Gastrocnemius medialis (tissue), 4 donors: ENCODE results near the gene FSD2.

ENCODE experiments used
- CTCF ChIP-seq, 5 experiments: fragments of 450-650 bp in 3 of 5; fragments of 200-600 bp in 2 of 5; sonication (generic) in 2 of 5; IDR thresholded peaks in 4 of 5; conservative IDR thresholded peaks in 1 of 5; 1 replicate in 4 of 5; 2 replicates in 1 of 5; pipeline ENCODE4 v1.5.1; 2016 to 2019; ENCODE audit warnings: antibody characterized with exemption in 5 of 5, mild to moderate bottlenecking in 3 of 5, moderate library complexity in 3 of 5
- POLR2A ChIP-seq, 2 donors: fragments of 450-650 bp; IDR thresholded peaks; one replicate each; pipeline ENCODE4 v1.6.1; 2017; ENCODE audit warnings: antibody characterized with exemption in 2 of 2, mild to moderate bottlenecking in 2 of 2, moderate library complexity in 2 of 2

GRCh38 chr15:82843566-82843965, 37.7 kb upstream of the FSD2 start:
- TF ChIP-seq CTCF (IDR thresholded peaks at IDR 0.05 in 4 of 5, conservative IDR thresholded peaks at IDR 0.05 in 1 of 5) (no peak), POLR2A (IDR thresholded peaks at IDR 0.05) (no peak)
